ENCODE measurements around the gene UGT1A4. TPM values are rescaled to one million over a fixed set of nuclear protein-coding genes. Genes with fewer than 3 reads are reported as not detected.

UGT1A4 gene
- polyA plus RNA-seq, 4 donors, result 0.09 to 7.3 (median 0.66) TPM; not detected in 1

DNA sequence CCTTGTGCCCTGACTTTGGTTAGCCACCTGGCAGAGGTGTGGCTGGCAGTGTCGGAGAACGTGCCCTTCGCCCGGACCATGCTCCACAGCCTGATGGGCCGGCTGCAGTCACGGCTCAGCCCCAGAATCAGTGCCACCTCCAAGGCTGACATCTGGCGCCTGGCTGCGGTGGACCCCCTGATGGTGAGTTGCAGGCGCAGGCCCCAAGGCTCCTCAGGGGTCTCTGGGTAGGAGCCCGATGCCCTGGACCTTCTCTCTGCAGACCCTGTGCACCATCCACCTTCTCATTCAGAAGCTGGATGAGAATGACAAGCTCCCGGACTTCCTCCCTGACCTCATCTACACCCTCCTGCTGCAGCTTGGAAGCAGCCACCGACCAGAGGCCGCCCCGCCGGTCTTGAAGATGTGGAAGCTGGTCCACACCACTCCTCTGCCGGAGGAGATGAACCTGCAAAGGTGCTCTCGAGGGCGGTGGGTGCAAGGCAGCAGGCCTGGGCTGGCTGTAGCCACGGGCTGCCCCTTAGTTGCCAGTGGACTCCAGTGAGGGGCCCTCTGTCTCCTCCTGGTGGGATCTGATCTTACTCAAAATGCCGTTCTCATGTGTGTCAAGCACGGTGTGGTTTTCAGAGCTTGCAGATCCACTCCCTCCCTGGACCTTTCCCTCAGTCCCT is 103.7 kb downstream of the UGT1A4 start:
- 37 to 75% (median 60%) methylated on average over 21 of the region's 21 CpGs for WGBS, 3 donors
- Histone ChIP-seq H3K9me3 (ENCODE audit: control insufficient read depth in 2 of 2, insufficient read depth in 1 of 2, low read depth in 1 of 2, low read length in 1 of 2) (no peaks in the 10 kb centered on the region), H3K36me3 (ENCODE audit: control insufficient read depth in 3 of 3, insufficient read depth in 2 of 3, low read depth in 1 of 3, low read length in 3 of 3) (no peaks in the 10 kb centered on the region), H3K4me1 (ENCODE audit: control insufficient read depth in 3 of 3, insufficient read depth in 2 of 3, low read depth in 1 of 3, low read length in 2 of 3) (peaks cover 0 to 15% (median 4%) of the 10 kb centered on the region in 3 donors), H3K27ac (ENCODE audit: low read depth in 1 of 3, low read length in 2 of 3) (peak overlapping the region in 1 of 3 donors; percentile 1), H3K4me3 (ENCODE audit: low read depth in 1 of 3, low read length in 3 of 3) (no peak overlapping the region), H3K27me3 (ENCODE audit: control insufficient read depth in 3 of 3, insufficient read depth in 3 of 3, low read length in 3 of 3) (no peaks in the 10 kb centered on the region)
- peak in 1 of 2 donors; percentile 82 for DNase-seq
- FAIRE-seq, result no peak

Other genes starting within 250 kb of the UGT1A4 start
- 10 to 100 TPM; 19.3 to 40.9 (median 30.6) TPM for gene USP40, start 152.0 kb upstream of the UGT1A4 start, polyA plus RNA-seq
- 10 to 100 TPM in 1 of 4 donors, 1 to 10 TPM in 2, under 1 TPM in 1; 0.07 to 13.6 (median 4.9) TPM for gene UGT1A8, start 101.1 kb upstream of the UGT1A4 start, polyA plus RNA-seq
- gene UGT1A10, start 82.3 kb upstream of the UGT1A4 start, polyA plus RNA-seq, result 10 to 100 TPM in 3 of 4 donors, under 1 TPM in 1; 0.27 to 30.0 (median 18.5) TPM
- gene UGT1A9, start 46.8 kb upstream of the UGT1A4 start, polyA plus RNA-seq, result under 1 TPM in 1 of 4 donors, not detected in 3; 0.07 TPM
- gene UGT1A7, start 36.8 kb upstream of the UGT1A4 start, polyA plus RNA-seq, result 1 to 10 TPM in 1 of 4 donors, under 1 TPM in 2, not detected in 1; 0.03 to 9.6 (median 0.19) TPM
- gene UGT1A6, start 25.8 kb upstream of the UGT1A4 start, polyA plus RNA-seq, result 1 to 10 TPM in 2 of 4 donors, under 1 TPM in 1, not detected in 1; 0.21 to 1.8 (median 1.4) TPM
- 10 to 100 TPM in 1 of 4 donors, under 1 TPM in 2, not detected in 1; 0.15 to 15.4 (median 0.48) TPM for gene UGT1A5, start 5.8 kb upstream of the UGT1A4 start, polyA plus RNA-seq
- gene UGT1A3, start 10.3 kb downstream of the UGT1A4 start, polyA plus RNA-seq, result 1 to 10 TPM in 2 of 4 donors, under 1 TPM in 2; 0.22 to 6.8 (median 2.7) TPM
- gene UGT1A1, start 41.5 kb downstream of the UGT1A4 start, polyA plus RNA-seq, result 10 to 100 TPM in 3 of 4 donors, under 1 TPM in 1; 0.38 to 78.9 (median 28.0) TPM
- gene MROH2A, start 59.6 kb downstream of the UGT1A4 start, polyA plus RNA-seq, result 1 to 10 TPM in 1 of 4 donors, under 1 TPM in 3; 0.19 to 1.6 (median 0.42) TPM
- 10 to 100 TPM in 2 of 4 donors, 1 to 10 TPM in 1, under 1 TPM in 1; 0.81 to 10.7 (median 5.9) TPM for gene HJURP, start 135.8 kb downstream of the UGT1A4 start, polyA plus RNA-seq
- gene TRPM8, start 198.6 kb downstream of the UGT1A4 start, polyA plus RNA-seq, result under 1 TPM in 1 of 4 donors, not detected in 3; 0.18 TPM

Data from small intestine (tissue), 7 donors.